BE2C (cell line): ENCODE results near the gene BCL7C.
"Not testable (repeated sequence)": the region's sequence is repeated elsewhere in the genome, so short reads cannot be mapped to it uniquely, and the experiment has no call there.

ENCODE experiments used
- DNase-seq: peaks from one replicate; pipeline ENCODE4 v3.0.0-alpha.2; 2020
- H3K27me3 ChIP-seq: fragments of 250-450 bp; sonication (Bioruptor Pico); 2 replicates; pipeline ENCODE4 v1.5.1; 2020; ENCODE audit warnings: mild to moderate bottlenecking
- H3K36me3 ChIP-seq: fragments of 250-450 bp; sonication (Bioruptor Pico); 2 replicates; pipeline ENCODE4 v1.5.1; 2020; ENCODE audit warnings: mild to moderate bottlenecking
- H3K4me1 ChIP-seq: fragments of 250-450 bp; sonication (Bioruptor Pico); 2 replicates; pipeline ENCODE4 v1.5.1; 2020
- H3K4me3 ChIP-seq: 2 replicates; pipeline ENCODE4 v1.5.1; 2011; ENCODE audit warnings: low read depth, low read length
- H3K9me3 ChIP-seq: fragments of 250-450 bp; sonication (Bioruptor Pico); 2 replicates; pipeline ENCODE4 v1.5.1; 2020
- CTCF ChIP-seq: IDR thresholded peaks from 2 replicates; pipeline ENCODE4 v1.5.1; 2012; ENCODE audit warnings: mild to moderate bottlenecking, low read depth, low read length

Gene BCL7C

GRCh38 chr16:30866031-30866430 is 27.8 kb downstream of the BCL7C start:
- no peak for TF ChIP-seq CTCF
- no peak overlapping the region for H3K4me3 ChIP-seq
- DNase-seq = no peak
- no peaks in the 10 kb centered on the region for H3K9me3 ChIP-seq
- no peaks in the 10 kb centered on the region for H3K27me3 ChIP-seq
- no peaks in the 10 kb centered on the region for H3K4me1 ChIP-seq
- no peaks in the 10 kb centered on the region for H3K36me3 ChIP-seq

GRCh38 chr16:30863178-30863577 is 30.7 kb downstream of the BCL7C start:
- not testable (repeated sequence) for DNase-seq, H3K36me3 ChIP-seq, H3K9me3 ChIP-seq, H3K4me1 ChIP-seq, H3K4me3 ChIP-seq, H3K27me3 ChIP-seq

GRCh38 chr16:30860729-30861128 is 33.1 kb downstream of the BCL7C start:
- not testable (repeated sequence) for H3K9me3 ChIP-seq, H3K4me3 ChIP-seq, DNase-seq, H3K27me3 ChIP-seq, H3K4me1 ChIP-seq, H3K36me3 ChIP-seq

- no peak for DNase-seq
- no peak for TF ChIP-seq CTCF
- Histone ChIP-seq H3K4me1 (no peaks in the 10 kb centered on the region), H3K4me3 (no peak overlapping the region), H3K9me3 (no peaks in the 10 kb centered on the region), H3K27me3 (no peaks in the 10 kb centered on the region), H3K36me3 (no peaks in the 10 kb centered on the region)
Measured at GRCh38 chr16:30858829-30859423, 35.0 kb downstream of the BCL7C start.

GRCh38 chr16:30858111-30858495 is 35.8 kb downstream of the BCL7C start:
- Histone ChIP-seq H3K27me3 (no peaks in the 10 kb centered on the region), H3K9me3 (no peaks in the 10 kb centered on the region), H3K36me3 (no peaks in the 10 kb centered on the region), H3K4me3 (no peak overlapping the region), H3K4me1 (no peaks in the 10 kb centered on the region)
- no peak for DNase-seq
- TF ChIP-seq CTCF = no peak

- TF ChIP-seq CTCF = no peak
- no peaks in the 10 kb centered on the region for H3K36me3 ChIP-seq
- no peak for DNase-seq
- no peak overlapping the region for H3K4me3 ChIP-seq
- no peaks in the 10 kb centered on the region for H3K9me3 ChIP-seq
- H3K27me3 ChIP-seq = no peaks in the 10 kb centered on the region
- H3K4me1 ChIP-seq = no peaks in the 10 kb centered on the region
Measured at GRCh38 chr16:30853758-30854157, 40.1 kb downstream of the BCL7C start.

- Histone ChIP-seq H3K9me3 (no peaks in the 10 kb centered on the region), H3K36me3 (no peaks in the 10 kb centered on the region), H3K4me3 (no peak overlapping the region), H3K4me1 (no peaks in the 10 kb centered on the region), H3K27me3 (no peaks in the 10 kb centered on the region)
- TF ChIP-seq CTCF = no peak
- no peak for DNase-seq
Measured at GRCh38 chr16:30850246-30850645, 43.6 kb downstream of the BCL7C start.
